Osteoblast (primary cell): ENCODE results near the gene DGKI. TPM values are rescaled to one million over a fixed set of nuclear protein-coding genes. Genes with fewer than 3 reads are reported as not detected.

Experiments
- DNase-seq: peaks from one replicate; pipeline ENCODE4 v3.0.0; 2011; ENCODE audit warnings: low spot score, mixed read lengths; ENCODE audit not compliant: insufficient read length; ENCODE audit errors: missing footprints
- H2AFZ ChIP-seq: 2 replicates; pipeline ENCODE4 v1.6.0; 2011; ENCODE audit warnings: mild to moderate bottlenecking, low read length
- H3K27ac ChIP-seq: 2 replicates; pipeline ENCODE4 v1.5.1; 2011; ENCODE audit warnings: mild to moderate bottlenecking, low read depth, low read length, moderate library complexity
- H3K27me3 ChIP-seq: 2 replicates; pipeline ENCODE4 v1.6.0; 2012; ENCODE audit warnings: mild to moderate bottlenecking, control low read depth, inconsistent platforms, low read length, moderate library complexity; ENCODE audit not compliant: insufficient read depth
- H3K36me3 ChIP-seq: 2 replicates; pipeline ENCODE4 v1.5.1; 2011; ENCODE audit warnings: mild to moderate bottlenecking, low read length, control low read depth, moderate library complexity; ENCODE audit not compliant: insufficient read depth
- H3K4me1 ChIP-seq: 2 replicates; pipeline ENCODE4 v1.5.1; 2011; ENCODE audit warnings: mild to moderate bottlenecking, low read length, control low read depth, moderate library complexity; ENCODE audit not compliant: insufficient read depth
- H3K4me2 ChIP-seq: 2 replicates; pipeline ENCODE4 v1.6.0; 2011; ENCODE audit warnings: mild to moderate bottlenecking, low read length; ENCODE audit not compliant: insufficient read depth
- H3K4me3 ChIP-seq: fragments of 200-600 bp; sonication (generic); 3 replicates; pipeline ENCODE4 v1.5.1; 2012; ENCODE audit warnings: mild to moderate bottlenecking, low read length, inconsistent platforms; ENCODE audit not compliant: insufficient read depth
- H3K79me2 ChIP-seq: 2 replicates; pipeline ENCODE4 v1.6.0; 2012; ENCODE audit warnings: mild to moderate bottlenecking, low read length, control low read depth, inconsistent platforms; ENCODE audit not compliant: insufficient read depth
- H3K9me3 ChIP-seq: 2 replicates; pipeline ENCODE4 v1.5.1; 2011; ENCODE audit warnings: low read depth, low read length, control low read depth
- H4K20me1 ChIP-seq: 2 replicates; pipeline ENCODE4 v1.6.0; 2012; ENCODE audit warnings: mild to moderate bottlenecking, low read length, control low read depth; ENCODE audit not compliant: insufficient read depth
- CTCF ChIP-seq: IDR thresholded peaks from 2 replicates; pipeline ENCODE4 v1.5.1; 2011; ENCODE audit warnings: mild to moderate bottlenecking, low read depth, low read length, moderate library complexity; ENCODE audit errors: extremely low read depth
- total RNA-seq: library from RNA; depleted of rRNA; stranded (reverse); fragments of >200 nt; gene quantifications from 2 replicates; pipeline ENCODE4 v1.2.3, GENCODE V29; 2012

The DGKI gene
- total RNA-seq, 1 donor, result 19.2 TPM

GRCh38 chr7:137439829-137440825 lies 406.6 kb downstream of the DGKI start:
- Histone ChIP-seq H3K36me3 (no peaks in the 10 kb centered on the region), H3K27ac (no peak overlapping the region), H2AFZ (no peak overlapping the region), H3K27me3 (no peaks in the 10 kb centered on the region), H3K4me3 (no peak overlapping the region), H3K9me3 (no peaks in the 10 kb centered on the region), H3K4me1 (peaks cover 12% of the 10 kb centered on the region), H3K4me2 (no peak overlapping the region), H3K79me2 (no peaks in the 10 kb centered on the region), H4K20me1 (peaks cover 6% of the 10 kb centered on the region)
- no peak for TF ChIP-seq CTCF
- DNase-seq, result no peak

GRCh38 chr7:137434946-137435345 lies 411.8 kb downstream of the DGKI start:
- H3K4me2 ChIP-seq, result no peak overlapping the region
- no peaks in the 10 kb centered on the region for H3K9me3 ChIP-seq
- no peaks in the 10 kb centered on the region for H3K4me1 ChIP-seq
- no peaks in the 10 kb centered on the region for H3K27me3 ChIP-seq
- H3K27ac ChIP-seq, result no peak overlapping the region
- H3K36me3 ChIP-seq, result no peaks in the 10 kb centered on the region
- no peak overlapping the region for H3K4me3 ChIP-seq
- peaks cover 2% of the 10 kb centered on the region for H4K20me1 ChIP-seq
- no peak for TF ChIP-seq CTCF
- H2AFZ ChIP-seq, result no peak overlapping the region
- DNase-seq, result no peak
- no peaks in the 10 kb centered on the region for H3K79me2 ChIP-seq

- Histone ChIP-seq H3K4me2 (no peak overlapping the region), H3K79me2 (no peaks in the 10 kb centered on the region), H3K4me3 (no peak overlapping the region), H2AFZ (no peak overlapping the region), H3K27me3 (no peaks in the 10 kb centered on the region), H3K9me3 (no peaks in the 10 kb centered on the region), H4K20me1 (no peaks in the 10 kb centered on the region), H3K27ac (no peak overlapping the region), H3K4me1 (no peaks in the 10 kb centered on the region), H3K36me3 (no peaks in the 10 kb centered on the region)
- TF ChIP-seq CTCF, result no peak
- DNase-seq, result no peak
These were observed 412.2 kb downstream of the DGKI start for GRCh38 chr7:137434530-137434929.

- Histone ChIP-seq H3K36me3 (no peaks in the 10 kb centered on the region), H3K4me1 (peaks cover 5% of the 10 kb centered on the region), H4K20me1 (no peaks in the 10 kb centered on the region), H3K4me2 (no peak overlapping the region), H3K9me3 (no peaks in the 10 kb centered on the region), H3K27ac (no peak overlapping the region), H3K4me3 (no peak overlapping the region), H3K27me3 (no peaks in the 10 kb centered on the region), H3K79me2 (no peaks in the 10 kb centered on the region), H2AFZ (no peak overlapping the region)
- peak; percentile 82 for DNase-seq
- TF ChIP-seq CTCF, result no peak
These were observed 423.5 kb downstream of the DGKI start for GRCh38 chr7:137423321-137423720.
